ENCODE data around the gene MAP3K1. TPM values are rescaled to one million over a fixed set of nuclear protein-coding genes. Genes with fewer than 3 reads are reported as not detected.

MAP3K1 gene
- polyA plus RNA-seq, 3 donors, result 73.7 to 95.8 (median 86.1) TPM

GRCh38 chr5:56898213-56898612 is 82.9 kb downstream of the MAP3K1 start:
- no peak for DNase-seq

DNA sequence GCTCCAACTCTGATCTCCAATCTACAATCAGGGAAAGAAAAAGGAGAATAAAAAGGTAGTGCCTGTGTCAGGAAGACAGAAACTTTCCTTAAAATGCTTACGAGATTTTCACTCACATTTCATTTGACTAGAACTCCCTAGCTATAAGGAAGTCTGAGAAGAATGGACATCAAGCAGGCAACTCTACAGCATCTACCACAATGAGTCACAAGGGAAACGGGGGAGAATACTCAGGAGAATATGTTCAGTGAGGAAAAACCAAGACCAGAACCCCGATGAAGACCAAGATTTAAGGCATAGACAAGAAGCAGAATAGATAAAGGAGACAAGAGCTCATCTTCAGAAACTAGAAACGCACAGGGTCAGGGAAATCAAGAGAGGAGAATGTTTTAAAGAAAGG is 85.0 kb downstream of the MAP3K1 start:
- DNase-seq, result no peak

DNA sequence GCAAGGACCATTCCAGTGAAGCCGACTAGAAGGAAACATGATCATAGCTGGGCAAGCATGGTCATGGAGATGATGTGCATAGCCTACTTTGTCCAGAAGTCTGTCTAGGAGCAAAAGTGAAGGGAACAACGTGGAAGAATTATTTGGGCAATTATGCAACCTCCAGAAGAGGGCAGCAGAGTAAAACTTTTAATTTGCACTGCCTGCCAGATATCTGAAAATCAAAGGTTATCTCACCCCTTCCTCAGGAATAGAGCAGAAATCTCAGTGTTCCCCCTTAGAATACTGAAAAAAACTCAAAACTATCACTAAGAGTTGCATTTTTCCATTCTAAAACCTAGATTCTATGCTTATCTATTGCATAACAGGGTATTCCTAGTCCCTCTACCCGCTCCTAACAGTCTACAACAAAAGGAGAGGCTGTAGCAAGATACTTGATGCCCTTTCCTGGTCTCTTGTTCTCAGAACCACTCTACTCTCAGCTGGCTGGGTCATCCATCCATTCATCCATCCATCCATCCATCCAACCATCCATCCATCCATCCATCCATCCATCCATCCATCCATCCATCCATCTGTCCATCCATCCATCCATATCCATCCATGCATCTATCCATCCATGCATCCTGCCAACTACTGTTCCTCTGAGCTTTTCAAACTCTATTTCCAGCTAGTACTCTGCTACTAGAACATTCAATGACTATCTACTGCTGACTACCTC is 85.7 kb downstream of the MAP3K1 start:
- peak; percentile 31 for DNase-seq

DNA sequence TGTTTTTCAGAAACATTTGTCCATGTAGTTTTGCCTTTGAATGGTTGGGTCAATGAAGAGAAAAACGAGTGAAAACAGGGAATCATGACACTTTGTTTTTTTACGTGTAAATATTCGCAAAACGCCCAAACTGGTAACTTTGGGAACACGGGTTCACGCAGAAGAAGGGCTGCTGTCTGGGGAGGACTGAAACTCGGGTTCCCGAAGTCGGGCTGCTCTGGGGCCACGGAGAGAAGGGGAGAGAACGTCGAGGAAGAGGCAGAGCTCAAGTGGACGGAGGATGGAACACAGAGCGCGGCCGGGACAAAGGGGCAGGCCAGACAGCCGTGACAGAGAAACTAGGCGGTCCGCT is 93.6 kb downstream of the MAP3K1 start:
- no peak for DNase-seq

DNA sequence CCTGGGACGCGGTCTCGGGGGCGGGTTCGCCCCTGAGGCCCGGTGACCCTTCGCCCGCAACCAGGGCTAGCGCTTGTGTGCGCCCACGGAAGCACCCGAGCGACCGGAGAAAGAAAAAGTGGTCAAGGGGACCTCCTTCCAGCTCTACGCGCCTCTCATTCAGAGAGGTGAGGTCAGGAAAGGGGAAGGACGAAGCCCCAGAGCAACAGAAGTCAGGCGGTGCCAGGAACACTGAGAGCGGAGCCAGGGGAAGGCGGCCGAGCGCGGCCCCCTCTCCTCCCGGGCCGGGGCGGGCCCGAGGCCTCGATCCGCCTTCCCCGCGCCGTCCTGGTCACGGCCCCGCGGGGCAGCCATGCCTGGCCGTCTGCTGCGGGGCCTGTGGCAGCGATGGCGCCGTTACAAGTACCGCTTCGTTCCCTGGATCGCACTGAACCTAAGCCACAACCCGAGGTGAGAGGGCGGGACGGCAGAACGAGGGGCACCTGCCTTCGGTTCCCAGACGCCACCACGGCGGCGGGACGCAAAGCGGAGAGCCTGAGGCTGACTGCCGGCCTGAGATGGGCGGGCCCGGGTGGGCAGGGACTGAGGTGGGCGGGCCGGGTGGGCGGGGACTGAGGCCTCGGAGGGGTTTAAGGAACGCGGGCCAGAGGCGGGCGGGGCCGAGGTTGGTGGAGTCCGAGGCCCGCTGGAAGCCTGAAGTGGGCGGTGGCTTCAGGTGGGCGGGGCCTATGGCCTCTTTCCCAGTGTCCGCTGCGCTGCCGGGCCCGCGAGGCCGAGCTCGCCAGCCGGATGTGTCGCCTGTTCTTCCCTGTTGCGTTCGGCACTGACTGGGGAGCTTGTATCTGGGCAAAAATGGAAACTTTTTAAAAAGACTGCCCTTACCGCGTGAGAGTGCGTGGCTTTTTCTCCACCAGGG is 94.2 kb downstream of the MAP3K1 start, which contains the start of gene SETD9:
SETD9 (plus strand) TSS at position 303 of the 916 bp plus-strand sequence; CDS start at position 353, 50 bp downstream.
- DNase-seq, result peak; percentile 98

DNA sequence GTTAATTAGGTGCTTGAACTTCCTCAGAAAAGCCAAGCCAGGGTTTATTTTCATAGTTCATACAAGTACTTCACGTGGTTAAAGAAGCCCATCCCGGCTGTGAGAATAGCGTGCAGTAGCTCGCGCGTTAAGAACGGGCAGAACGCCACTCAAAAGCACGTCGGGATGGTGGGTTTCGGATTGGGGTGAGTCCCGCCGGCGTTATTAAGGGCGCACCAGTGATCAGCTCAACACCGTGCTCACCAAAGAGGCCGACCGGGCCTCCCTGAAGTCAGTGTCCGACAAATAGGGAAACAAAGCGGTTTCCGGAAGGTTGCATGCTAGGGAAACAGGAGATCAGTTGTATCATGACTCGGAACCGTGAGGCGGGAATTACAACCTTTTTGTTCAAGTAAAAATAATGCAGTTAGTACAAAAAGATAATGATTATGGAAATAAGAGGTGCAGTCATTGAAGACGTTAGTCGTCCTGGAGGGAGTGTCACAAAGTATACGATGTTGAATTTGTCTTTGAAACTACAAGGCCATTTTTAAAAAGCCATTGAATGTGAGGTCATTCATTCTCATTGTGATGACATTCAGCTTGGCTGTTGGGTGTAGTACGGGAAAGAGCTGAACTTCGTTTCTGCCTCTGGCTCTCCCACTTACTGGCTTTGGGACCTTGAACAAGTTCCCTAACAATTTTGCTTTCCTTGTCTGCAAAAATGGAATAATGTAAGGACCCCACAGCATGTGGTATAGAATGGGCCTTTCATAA is 95.0 kb downstream of the MAP3K1 start:
- no peak for DNase-seq

DNA sequence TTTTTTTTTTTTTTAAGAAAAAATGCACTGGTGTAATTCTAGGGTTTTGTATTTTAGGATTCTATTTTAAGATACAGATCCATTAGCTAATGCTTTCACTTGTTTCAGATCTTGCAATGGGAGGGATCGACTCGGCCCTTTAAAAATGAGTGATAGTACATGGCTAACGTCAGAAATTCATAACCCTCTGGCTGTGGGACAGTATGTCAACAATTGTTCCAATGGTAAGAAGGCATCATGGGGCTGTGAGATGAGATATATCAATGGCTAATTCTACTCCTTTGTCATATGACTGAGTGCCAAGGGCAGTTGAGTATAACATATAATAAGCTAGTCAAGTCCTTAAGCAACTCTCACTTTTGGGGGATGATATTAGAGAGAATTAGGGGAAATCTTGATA is 98.4 kb downstream of the MAP3K1 start:
- DNase-seq, result no peak

GRCh38 chr5:56914678-56915077 is 99.3 kb downstream of the MAP3K1 start:
- no peak for DNase-seq

DNA sequence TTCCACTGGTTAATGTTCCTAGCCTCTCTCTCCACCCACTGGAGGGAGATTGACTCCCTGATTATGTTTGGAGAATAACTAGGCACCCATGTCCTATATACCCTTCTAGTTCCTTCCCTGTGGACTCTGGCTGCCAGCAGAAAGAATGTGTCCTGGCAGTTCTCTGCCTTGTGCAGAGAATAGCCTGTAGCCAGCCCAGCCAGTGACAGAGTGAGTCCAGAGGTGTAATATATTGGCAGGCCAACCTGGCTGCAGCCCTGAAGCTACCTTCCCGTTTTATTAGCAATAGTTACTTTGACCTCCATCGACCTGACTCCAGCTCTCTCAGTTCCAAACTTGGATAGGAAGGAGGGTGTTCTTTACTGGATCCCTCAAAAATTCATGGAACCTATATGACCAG is 102.2 kb downstream of the MAP3K1 start:
- DNase-seq, result no peak

GRCh38 chr5:56918054-56918453 is 102.7 kb downstream of the MAP3K1 start:
- no peak for DNase-seq

GRCh38 chr5:56919942-56920662 is 104.8 kb downstream of the MAP3K1 start:
- DNase-seq, result no peak

DNA sequence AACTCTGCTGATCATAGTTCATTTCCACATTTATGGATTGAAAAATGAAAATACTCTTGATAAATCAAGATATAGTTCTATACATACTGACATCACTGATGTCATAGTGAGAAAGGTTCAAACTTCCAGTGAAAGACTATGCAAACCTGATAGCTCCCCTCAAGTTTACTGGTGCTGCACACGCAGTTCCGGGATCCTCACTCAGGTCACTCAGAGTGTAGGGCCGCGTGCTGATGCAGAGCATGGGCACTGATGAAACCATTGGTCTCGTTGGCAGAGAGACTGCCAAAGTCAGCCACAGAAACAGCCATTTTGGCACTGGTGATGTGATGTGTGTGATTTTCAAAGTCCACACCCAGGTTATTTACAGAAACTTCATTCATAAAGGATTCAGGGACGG is 107.6 kb downstream of the MAP3K1 start:
- DNase-seq, result no peak

- no peak for DNase-seq
Observed at GRCh38 chr5:56934325-56934724, 119.0 kb downstream of the MAP3K1 start.

- no peak for DNase-seq
Observed at GRCh38 chr5:56938858-56939257, 123.5 kb downstream of the MAP3K1 start.

DNA sequence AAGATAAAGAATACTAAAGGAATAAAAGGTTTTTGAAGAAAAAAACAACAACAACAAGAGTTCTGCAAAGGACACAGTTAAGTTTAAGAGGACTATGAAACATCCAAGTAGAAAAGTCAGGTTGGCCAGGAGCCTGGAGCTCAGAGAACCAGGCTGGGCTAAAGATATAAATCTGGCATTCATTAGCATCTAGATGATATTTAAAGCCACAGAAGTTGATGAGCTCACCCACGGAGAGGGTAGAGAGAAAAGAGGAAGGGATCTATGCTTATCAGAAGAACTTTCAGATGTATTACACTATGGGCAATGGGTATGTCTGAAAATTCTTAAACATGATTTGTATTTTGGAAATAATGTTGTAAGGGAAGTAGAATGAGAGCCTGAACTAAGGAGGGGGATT is 126.6 kb downstream of the MAP3K1 start:
- DNase-seq, result no peak

Other genes with a start within 250 kb of the MAP3K1 start
- gene SETD9, start 94.0 kb downstream of the MAP3K1 start, polyA plus RNA-seq (ENCODE audit: insufficient read length in 3 of 3), result 10 to 100 TPM; 16.4 to 20.5 (median 18.0) TPM
- 10 to 100 TPM; 31.9 to 37.5 (median 37.3) TPM for gene MIER3, start 136.6 kb downstream of the MAP3K1 start, polyA plus RNA-seq (ENCODE audit: insufficient read length in 3 of 3)

Measured in renal pelvis (tissue), 4 donors.